GM23338 (cell line): ENCODE results near the gene EEF2K. TPM values are rescaled to one million over a fixed set of nuclear protein-coding genes. Genes with fewer than 3 reads are reported as not detected.

Experiments used
- ATAC-seq: fragments of 200-7000 bp; cut with Tn5 transposase; 3 replicates; pipeline ENCODE4 v1.9.1; 2020
- DNase-seq: peaks from one replicate; pipeline ENCODE4 v3.0.0-alpha.2; 2015; ENCODE audit warnings: low spot score
- H2AFZ ChIP-seq: fragments of 200-600 bp; sonication (generic); 2 replicates; pipeline ENCODE4 v1.8.0; 2016; ENCODE audit warnings: antibody characterized with exemption, mild to moderate bottlenecking, moderate library complexity
- H3F3A ChIP-seq: fragments of 200-600 bp; sonication (generic); replicated peaks from 2 replicates; pipeline ENCODE4 v1.8.0; 2017; ENCODE audit warnings: antibody characterized with exemption, mixed run types, low read depth
- H3K27ac ChIP-seq: fragments of 200-600 bp; sonication (generic); 2 replicates; pipeline ENCODE4 v1.6.1; 2016; ENCODE audit warnings: low read depth
- H3K27me3 ChIP-seq: fragments of 200-600 bp; sonication (generic); 2 replicates; pipeline ENCODE4 v1.8.0; 2016; ENCODE audit warnings: mild to moderate bottlenecking, mixed run types, moderate library complexity; ENCODE audit not compliant: insufficient read depth
- H3K36me3 ChIP-seq: fragments of 200-600 bp; sonication (generic); 2 replicates; pipeline ENCODE4 v1.8.0; 2016; ENCODE audit warnings: mild to moderate bottlenecking; ENCODE audit not compliant: insufficient read depth
- H3K4me1 ChIP-seq: fragments of 200-600 bp; sonication (generic); 2 replicates; pipeline ENCODE4 v1.8.0; 2016; ENCODE audit warnings: mild to moderate bottlenecking, moderate library complexity; ENCODE audit not compliant: insufficient read depth
- H3K4me2 ChIP-seq: fragments of 200-600 bp; sonication (generic); 2 replicates; pipeline ENCODE4 v1.7.1; 2017; ENCODE audit warnings: mixed run types
- H3K4me3 ChIP-seq: fragments of 200-600 bp; sonication (generic); 2 replicates; pipeline ENCODE4 v1.6.1; 2016; ENCODE audit warnings: mixed run types
- H3K79me2 ChIP-seq: fragments of 200-600 bp; sonication (generic); replicated peaks from 2 replicates; pipeline ENCODE4 v1.8.0; 2017; ENCODE audit warnings: mild to moderate bottlenecking; ENCODE audit not compliant: insufficient read depth
- H3K9me2 ChIP-seq: fragments of 200-600 bp; sonication (generic); 2 replicates; pipeline ENCODE4 v1.8.0; 2017; ENCODE audit not compliant: insufficient read depth
- H4K20me1 ChIP-seq: fragments of 200-600 bp; sonication (generic); replicated peaks from 2 replicates; pipeline ENCODE4 v1.8.0; 2017; ENCODE audit warnings: mild to moderate bottlenecking; ENCODE audit not compliant: insufficient read depth
- H3K27ac Mint-ChIP-seq: 2 replicates; pipeline ENCODE4 v1.8.0; 2020; ENCODE audit warnings: inconsistent platforms, mild to moderate bottlenecking, moderate library complexity, mixed read lengths
- H3K27me3 Mint-ChIP-seq: 3 replicates; pipeline ENCODE4 v1.8.0; 2022; ENCODE audit warnings: low read depth, mild to moderate bottlenecking, moderate library complexity, mixed read lengths, inconsistent platforms; ENCODE audit not compliant: insufficient read depth, poor library complexity
- H3K36me3 Mint-ChIP-seq: 3 replicates; pipeline ENCODE4 v1.8.0; 2021; ENCODE audit warnings: low read depth, mild to moderate bottlenecking, inconsistent platforms, moderate library complexity, mixed read lengths
- H3K4me1 Mint-ChIP-seq: 3 replicates; pipeline ENCODE4 v1.8.0; 2020; ENCODE audit warnings: mild to moderate bottlenecking, inconsistent platforms, mixed read lengths
- H3K4me3 Mint-ChIP-seq: 3 replicates; pipeline ENCODE4 v1.8.0; 2021; ENCODE audit warnings: moderate library complexity, mild to moderate bottlenecking, inconsistent platforms, mixed read lengths
- H3K9me3 Mint-ChIP-seq: 3 replicates; pipeline ENCODE4 v1.8.0; 2020; ENCODE audit warnings: moderate library complexity, mild to moderate bottlenecking, inconsistent platforms, mixed read lengths
- EZH2 ChIP-seq: fragments of 200-600 bp; sonication (generic); IDR thresholded peaks from one replicate; pipeline ENCODE4 v1.8.0; 2017; ENCODE audit warnings: antibody characterized with exemption, mild to moderate bottlenecking, low read depth; ENCODE audit not compliant: unreplicated experiment
- EZH2phosphoT487 ChIP-seq: fragments of 200-600 bp; sonication (generic); IDR thresholded peaks from one replicate; pipeline ENCODE4 v1.8.1; 2018; ENCODE audit warnings: antibody characterized with exemption; ENCODE audit not compliant: unreplicated experiment
- JUNB ChIP-seq: IDR thresholded peaks from one replicate; pipeline ENCODE4 v1.6.1; 2016; ENCODE audit warnings: antibody characterized with exemption; ENCODE audit not compliant: unreplicated experiment
- NANOG ChIP-seq: IDR thresholded peaks from 2 replicates; pipeline ENCODE4 v1.6.1; 2016; ENCODE audit warnings: antibody characterized with exemption, borderline replicate concordance
- POLR2AphosphoS5 ChIP-seq: IDR thresholded peaks from 2 replicates; pipeline ENCODE4 v1.6.1; 2016; ENCODE audit warnings: antibody characterized with exemption, low read depth
- STAT1 ChIP-seq: IDR thresholded peaks from one replicate; pipeline ENCODE4 v1.6.1; 2016; ENCODE audit warnings: antibody characterized with exemption; ENCODE audit not compliant: unreplicated experiment
- ZNF114 ChIP-seq: fragments of 250-450 bp; sonication (Bioruptor Pico); IDR thresholded peaks from 2 replicates; pipeline ENCODE4 v1.5.0; 2020; ENCODE audit warnings: mild to moderate bottlenecking, moderate library complexity
- ZNF331 ChIP-seq: fragments of 250-450 bp; sonication (Bioruptor Pico); IDR thresholded peaks from 2 replicates; pipeline ENCODE4 v1.5.0; 2020; ENCODE audit warnings: low read depth, mild to moderate bottlenecking, moderate library complexity
- polyA plus RNA-seq: library from polyadenylated mRNA; unstranded; fragments of >200 nt; fragmentation: Nextera tagmentation; extraction: Ambion mirVana; gene quantifications from 2 replicates; pipeline ENCODE4 v1.2.1, GENCODE V29; 2016
- total RNA-seq: library from RNA; depleted of rRNA; stranded (reverse); fragments of >200 nt; shearing (Covaris generic); gene quantifications from 2 replicates; pipeline ENCODE4 v1.2.3, GENCODE V29; 2014
- TF ChIP-seq, protein P1 (sequence below), 2 experiments: fragments of 200-600 bp in 1 of 2; sonication (generic) in 1 of 2; conservative IDR thresholded peaks; 2 replicates each; pipeline versions ENCODE4 v1.5.1 to v1.6.1; 2016 to 2017; ENCODE audit warnings: antibody characterized with exemption in 2 of 2, low read depth in 2 of 2, mild to moderate bottlenecking in 2 of 2, moderate library complexity in 1 of 2
- TF ChIP-seq, protein P2 (sequence below): IDR thresholded peaks from 2 replicates; pipeline ENCODE4 v1.6.1; 2016; ENCODE audit warnings: antibody characterized with exemption
- TF ChIP-seq, protein P3 (sequence below): IDR thresholded peaks from one replicate; pipeline ENCODE4 v1.6.1; 2018; ENCODE audit warnings: antibody characterized with exemption; ENCODE audit not compliant: unreplicated experiment

EEF2K gene
- total and polyA plus RNA-seq, 2 experiments from 2014 or later = 5.4 to 23.9 TPM

DNA sequence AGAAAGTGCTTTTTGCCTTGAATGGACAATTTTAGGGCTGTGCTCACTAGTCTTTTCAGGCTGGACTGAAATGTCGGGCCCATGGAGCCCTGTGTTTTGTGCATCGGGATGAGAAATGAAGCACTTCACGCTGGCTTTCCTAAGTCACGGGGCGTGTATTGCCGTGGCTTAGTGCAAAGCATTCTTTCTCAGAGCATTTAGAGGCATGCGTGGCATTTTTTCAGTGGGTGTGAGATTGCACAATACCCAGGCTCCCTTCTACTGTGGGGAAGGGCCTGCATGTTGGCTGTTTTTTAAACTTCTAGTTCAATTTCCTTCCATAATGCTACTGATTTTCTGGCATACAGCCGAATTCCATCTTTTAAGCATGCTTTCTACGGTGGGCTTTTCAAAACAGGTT, 78.6 kb downstream of the EEF2K start:
- Histone ChIP-seq H3K9me2 (no peaks in the 10 kb centered on the region), H3F3A (peaks cover 8% of the 10 kb centered on the region; the same call in 1 of the 2 replicates), H3K36me3 (peaks cover 22% of the 10 kb centered on the region), H3K27me3 (no peaks in the 10 kb centered on the region), H3K27ac (peak overlapping the region; percentile 81), H3K79me2 (no peaks in the 10 kb centered on the region), H3K4me2 (no peak overlapping the region), H4K20me1 (no peaks in the 10 kb centered on the region), H2AFZ (no peak overlapping the region), H3K4me3 (no peak overlapping the region), H3K4me1 (peaks cover 10% of the 10 kb centered on the region)
- peaks cover 10% of the 10 kb centered on the region for H3K4me1 Mint-ChIP-seq
- peaks cover 45% of the 10 kb centered on the region for H3K36me3 Mint-ChIP-seq
- H3K27ac Mint-ChIP-seq = peak overlapping the region; percentile 66; the same call in 1 of the 2 replicates
- peaks cover 6% of the 10 kb centered on the region; the same call in 2 of the 3 replicates for H3K9me3 Mint-ChIP-seq
- no peak for DNase-seq
- ATAC-seq = no peak
- TF ChIP-seq, protein P1, sequence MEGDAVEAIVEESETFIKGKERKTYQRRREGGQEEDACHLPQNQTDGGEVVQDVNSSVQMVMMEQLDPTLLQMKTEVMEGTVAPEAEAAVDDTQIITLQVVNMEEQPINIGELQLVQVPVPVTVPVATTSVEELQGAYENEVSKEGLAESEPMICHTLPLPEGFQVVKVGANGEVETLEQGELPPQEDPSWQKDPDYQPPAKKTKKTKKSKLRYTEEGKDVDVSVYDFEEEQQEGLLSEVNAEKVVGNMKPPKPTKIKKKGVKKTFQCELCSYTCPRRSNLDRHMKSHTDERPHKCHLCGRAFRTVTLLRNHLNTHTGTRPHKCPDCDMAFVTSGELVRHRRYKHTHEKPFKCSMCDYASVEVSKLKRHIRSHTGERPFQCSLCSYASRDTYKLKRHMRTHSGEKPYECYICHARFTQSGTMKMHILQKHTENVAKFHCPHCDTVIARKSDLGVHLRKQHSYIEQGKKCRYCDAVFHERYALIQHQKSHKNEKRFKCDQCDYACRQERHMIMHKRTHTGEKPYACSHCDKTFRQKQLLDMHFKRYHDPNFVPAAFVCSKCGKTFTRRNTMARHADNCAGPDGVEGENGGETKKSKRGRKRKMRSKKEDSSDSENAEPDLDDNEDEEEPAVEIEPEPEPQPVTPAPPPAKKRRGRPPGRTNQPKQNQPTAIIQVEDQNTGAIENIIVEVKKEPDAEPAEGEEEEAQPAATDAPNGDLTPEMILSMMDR (conservative IDR thresholded peaks at IDR 0.05; ENCODE audit: low read depth in 2 of 2) = no peak
- TF ChIP-seq, protein P2, sequence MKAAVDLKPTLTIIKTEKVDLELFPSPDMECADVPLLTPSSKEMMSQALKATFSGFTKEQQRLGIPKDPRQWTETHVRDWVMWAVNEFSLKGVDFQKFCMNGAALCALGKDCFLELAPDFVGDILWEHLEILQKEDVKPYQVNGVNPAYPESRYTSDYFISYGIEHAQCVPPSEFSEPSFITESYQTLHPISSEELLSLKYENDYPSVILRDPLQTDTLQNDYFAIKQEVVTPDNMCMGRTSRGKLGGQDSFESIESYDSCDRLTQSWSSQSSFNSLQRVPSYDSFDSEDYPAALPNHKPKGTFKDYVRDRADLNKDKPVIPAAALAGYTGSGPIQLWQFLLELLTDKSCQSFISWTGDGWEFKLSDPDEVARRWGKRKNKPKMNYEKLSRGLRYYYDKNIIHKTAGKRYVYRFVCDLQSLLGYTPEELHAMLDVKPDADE = no peak
- H3K4me3 Mint-ChIP-seq = no peak overlapping the region
- H3K27me3 Mint-ChIP-seq = no peaks in the 10 kb centered on the region

DNA sequence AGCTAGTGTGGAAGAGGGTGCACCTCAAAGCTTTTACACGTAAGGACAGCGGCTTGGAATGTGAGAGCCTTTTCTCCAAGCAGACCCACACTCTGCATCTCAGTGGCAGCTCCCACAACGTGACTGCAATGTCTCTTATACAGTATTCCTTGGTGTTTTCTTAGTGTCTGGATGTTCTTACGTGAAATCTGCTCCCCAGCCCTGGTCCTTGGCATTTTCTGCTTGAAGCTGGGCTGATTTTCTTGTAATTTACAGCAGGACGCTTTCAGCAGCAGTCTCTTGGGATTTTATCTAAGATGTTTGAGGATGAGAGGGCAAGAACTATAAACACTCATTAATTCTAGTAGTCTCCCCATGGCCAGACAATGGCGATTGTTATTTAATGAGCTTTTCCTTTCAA, 79.0 kb downstream of the EEF2K start:
- DNase-seq = no peak
- H3K27ac Mint-ChIP-seq = peak overlapping the region; percentile 66
- no peak overlapping the region for H2AFZ ChIP-seq
- no peak for TF ChIP-seq NANOG
- TF ChIP-seq, protein P2 = no peak
- TF ChIP-seq, protein P1 (conservative IDR thresholded peaks at IDR 0.05; ENCODE audit: low read depth in 2 of 2) = no peak
- no peak for TF ChIP-seq ZNF114 (CRISPR knock-in tag)
- TF ChIP-seq EZH2 = no peak
- TF ChIP-seq, protein P3, sequence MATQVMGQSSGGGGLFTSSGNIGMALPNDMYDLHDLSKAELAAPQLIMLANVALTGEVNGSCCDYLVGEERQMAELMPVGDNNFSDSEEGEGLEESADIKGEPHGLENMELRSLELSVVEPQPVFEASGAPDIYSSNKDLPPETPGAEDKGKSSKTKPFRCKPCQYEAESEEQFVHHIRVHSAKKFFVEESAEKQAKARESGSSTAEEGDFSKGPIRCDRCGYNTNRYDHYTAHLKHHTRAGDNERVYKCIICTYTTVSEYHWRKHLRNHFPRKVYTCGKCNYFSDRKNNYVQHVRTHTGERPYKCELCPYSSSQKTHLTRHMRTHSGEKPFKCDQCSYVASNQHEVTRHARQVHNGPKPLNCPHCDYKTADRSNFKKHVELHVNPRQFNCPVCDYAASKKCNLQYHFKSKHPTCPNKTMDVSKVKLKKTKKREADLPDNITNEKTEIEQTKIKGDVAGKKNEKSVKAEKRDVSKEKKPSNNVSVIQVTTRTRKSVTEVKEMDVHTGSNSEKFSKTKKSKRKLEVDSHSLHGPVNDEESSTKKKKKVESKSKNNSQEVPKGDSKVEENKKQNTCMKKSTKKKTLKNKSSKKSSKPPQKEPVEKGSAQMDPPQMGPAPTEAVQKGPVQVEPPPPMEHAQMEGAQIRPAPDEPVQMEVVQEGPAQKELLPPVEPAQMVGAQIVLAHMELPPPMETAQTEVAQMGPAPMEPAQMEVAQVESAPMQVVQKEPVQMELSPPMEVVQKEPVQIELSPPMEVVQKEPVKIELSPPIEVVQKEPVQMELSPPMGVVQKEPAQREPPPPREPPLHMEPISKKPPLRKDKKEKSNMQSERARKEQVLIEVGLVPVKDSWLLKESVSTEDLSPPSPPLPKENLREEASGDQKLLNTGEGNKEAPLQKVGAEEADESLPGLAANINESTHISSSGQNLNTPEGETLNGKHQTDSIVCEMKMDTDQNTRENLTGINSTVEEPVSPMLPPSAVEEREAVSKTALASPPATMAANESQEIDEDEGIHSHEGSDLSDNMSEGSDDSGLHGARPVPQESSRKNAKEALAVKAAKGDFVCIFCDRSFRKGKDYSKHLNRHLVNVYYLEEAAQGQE = no peak
- no peak for TF ChIP-seq POLR2AphosphoS5
- no peak for TF ChIP-seq JUNB
- TF ChIP-seq ZNF331 = no peak
- no peak for TF ChIP-seq STAT1
- no peak for TF ChIP-seq EZH2phosphoT487

More for the DNA sequence above, 79.0 kb downstream of the EEF2K start:
- H3K36me3 ChIP-seq = peaks cover 22% of the 10 kb centered on the region
- H4K20me1 ChIP-seq = no peaks in the 10 kb centered on the region
- peak overlapping the region; percentile 46; the same call in 1 of the 2 replicates for H3K4me2 ChIP-seq
- Mint-ChIP-seq H3K4me1 (peaks cover 10% of the 10 kb centered on the region), H3K4me3 (no peak overlapping the region), H3K27me3 (no peaks in the 10 kb centered on the region), H3K36me3 (peaks cover 43% of the 10 kb centered on the region), H3K9me3 (peaks cover 6% of the 10 kb centered on the region; the same call in 2 of the 3 replicates)
- H3K4me1 ChIP-seq = peaks cover 10% of the 10 kb centered on the region
- H3K4me3 ChIP-seq = no peak overlapping the region
- no peaks in the 10 kb centered on the region for H3K9me2 ChIP-seq
- H3K79me2 ChIP-seq = no peaks in the 10 kb centered on the region
- no peaks in the 10 kb centered on the region for H3K27me3 ChIP-seq
- ATAC-seq = peak; percentile 51
- peaks cover 8% of the 10 kb centered on the region; the same call in 1 of the 2 replicates for H3F3A ChIP-seq
- H3K27ac ChIP-seq = peak overlapping the region; percentile 81
